Mesodermal cell (in vitro differentiated cells): ENCODE data around the gene HOXC10.

ENCODE experiments used
- H3K27ac ChIP-seq: 2 replicates; pipeline ENCODE4 v1.7.0; 2013; ENCODE audit warnings: mild to moderate bottlenecking, low read depth, low read length, moderate library complexity; ENCODE audit not compliant: severe bottlenecking
- H3K36me3 ChIP-seq: 2 replicates; pipeline ENCODE4 v1.7.1; 2013; ENCODE audit warnings: mild to moderate bottlenecking, low read length, moderate library complexity; ENCODE audit not compliant: control insufficient read depth, insufficient read depth
- H3K4me1 ChIP-seq: one replicate; pipeline ENCODE4 v1.7.1; 2013; ENCODE audit warnings: mild to moderate bottlenecking, low read length; ENCODE audit not compliant: insufficient read depth, control insufficient read depth, poor library complexity, severe bottlenecking
- H3K4me3 ChIP-seq: 2 replicates; pipeline ENCODE4 v1.7.0; 2013; ENCODE audit warnings: low read length, control low read depth, mild to moderate bottlenecking; ENCODE audit not compliant: insufficient read depth, poor library complexity, severe bottlenecking; ENCODE audit errors: extremely low read depth
- H3K9me3 ChIP-seq: 2 replicates; pipeline ENCODE4 v1.7.1; 2013; ENCODE audit warnings: mild to moderate bottlenecking, low read length, moderate library complexity; ENCODE audit not compliant: control insufficient read depth
- WGBS, 2 experiments: methylation state at CpG; one replicate each; pipeline ENCODE4 v1.1.5; 2013; ENCODE audit warnings: missing lambda C conversion rate in 2 of 2; ENCODE audit not compliant: insufficient coverage in 2 of 2; 5-methylcytosine and 5-hydroxymethylcytosine counted together

The HOXC10 gene

DNA sequence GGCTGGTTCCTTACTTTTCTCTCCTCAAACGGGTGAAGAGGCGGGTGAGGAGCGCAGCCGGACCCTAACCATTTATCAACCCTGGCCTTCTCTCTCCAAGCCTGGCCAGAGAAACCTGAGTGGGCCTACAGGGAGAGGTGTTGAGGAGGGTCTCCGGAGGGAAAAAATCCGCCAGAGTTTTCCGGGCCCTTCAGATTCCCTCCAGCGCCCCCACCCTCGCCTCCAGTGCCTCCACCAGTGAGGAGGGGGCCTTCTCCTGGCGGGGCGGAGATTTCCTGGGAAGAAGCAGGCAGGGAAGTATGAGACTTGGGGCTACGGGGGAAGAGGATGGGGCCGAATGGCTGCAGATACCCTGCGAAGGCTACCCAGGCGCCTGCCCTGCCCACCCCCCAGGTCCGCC lies 46.5 kb downstream of the HOXC10 start:
- Histone ChIP-seq H3K9me3 (no peaks in the 10 kb centered on the region), H3K4me1 (peaks cover 5% of the 10 kb centered on the region), H3K36me3 (no peaks in the 10 kb centered on the region), H3K27ac (peak overlapping the region; percentile 66), H3K4me3 (no peak overlapping the region)
- WGBS, 2 experiments, result 13 to 49% methylated on average over 2 to 7 of the region's 16 CpGs

DNA sequence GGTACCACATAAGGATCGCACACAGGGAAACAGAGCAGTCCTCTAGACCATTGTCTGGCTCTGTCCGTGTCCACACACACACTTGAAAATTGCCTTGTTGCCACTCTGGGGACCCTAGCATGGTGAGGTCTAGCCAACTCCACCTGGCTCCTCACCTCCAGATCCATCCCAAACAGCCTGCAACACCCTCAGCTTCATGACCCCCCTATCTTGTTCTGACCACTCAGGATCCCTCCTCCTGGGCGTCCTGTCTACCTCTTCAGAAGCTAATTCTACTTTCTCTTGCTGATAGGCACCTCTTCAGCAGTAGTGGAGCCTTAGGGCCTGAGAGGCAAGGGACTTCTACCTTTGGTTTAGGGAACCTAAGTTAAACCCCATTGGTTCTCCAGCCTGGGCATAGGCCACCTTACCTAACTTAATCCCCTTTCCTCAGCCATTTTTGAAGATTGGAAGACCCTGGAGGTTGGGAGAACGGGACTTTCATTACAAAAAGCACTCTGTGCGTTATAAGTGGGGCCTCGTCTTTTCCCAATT lies 47.2 kb downstream of the HOXC10 start:
- Histone ChIP-seq H3K4me3 (no peak overlapping the region), H3K4me1 (peaks cover 5% of the 10 kb centered on the region), H3K27ac (no peak overlapping the region), H3K36me3 (no peaks in the 10 kb centered on the region), H3K9me3 (no peaks in the 10 kb centered on the region)
- 44 to 50% methylated on average over 3 to 5 of the region's 6 CpGs for WGBS, 2 experiments

DNA sequence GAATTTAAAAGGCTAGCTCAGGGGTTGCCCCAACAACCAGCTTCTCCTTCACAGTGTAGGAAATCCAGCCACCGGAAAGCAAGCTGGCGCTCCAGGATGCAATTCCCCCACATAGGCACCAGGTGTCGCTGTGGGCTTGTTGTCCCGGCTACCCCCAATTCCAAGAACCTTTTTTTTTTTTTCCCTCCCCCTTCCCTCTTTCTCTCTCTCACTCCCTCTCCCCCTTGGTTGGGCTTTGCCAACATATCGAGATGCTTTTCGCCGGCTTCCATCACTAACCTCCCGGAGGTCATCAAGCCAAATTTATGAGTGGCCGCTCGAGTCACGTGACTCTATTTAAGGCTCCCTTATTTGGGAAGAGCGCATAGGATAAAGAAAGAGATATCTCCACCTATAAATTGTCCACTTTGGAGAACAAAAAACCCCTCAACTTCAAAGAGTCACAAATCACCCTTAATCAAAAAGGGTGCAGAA lies 47.7 kb downstream of the HOXC10 start, which contains the start of gene HOXC5:
HOXC5 (plus strand) TSS at position 424 of the 474 bp plus-strand sequence. CDS start 73 bp downstream, outside the sequence.
- H3K4me3 ChIP-seq, result peak within 1 kb of the TSS; percentile 5
- peak within 1 kb of the TSS; percentile 45 for H3K27ac ChIP-seq
- no peaks in the 10 kb centered on the region for H3K9me3 ChIP-seq
- 0% methylated on average over 2 to 4 of the region's 12 CpGs for WGBS, 2 experiments
- peaks cover 5% of the 10 kb centered on the region for H3K4me1 ChIP-seq
- H3K36me3 ChIP-seq, result no peaks in the 10 kb centered on the region

DNA sequence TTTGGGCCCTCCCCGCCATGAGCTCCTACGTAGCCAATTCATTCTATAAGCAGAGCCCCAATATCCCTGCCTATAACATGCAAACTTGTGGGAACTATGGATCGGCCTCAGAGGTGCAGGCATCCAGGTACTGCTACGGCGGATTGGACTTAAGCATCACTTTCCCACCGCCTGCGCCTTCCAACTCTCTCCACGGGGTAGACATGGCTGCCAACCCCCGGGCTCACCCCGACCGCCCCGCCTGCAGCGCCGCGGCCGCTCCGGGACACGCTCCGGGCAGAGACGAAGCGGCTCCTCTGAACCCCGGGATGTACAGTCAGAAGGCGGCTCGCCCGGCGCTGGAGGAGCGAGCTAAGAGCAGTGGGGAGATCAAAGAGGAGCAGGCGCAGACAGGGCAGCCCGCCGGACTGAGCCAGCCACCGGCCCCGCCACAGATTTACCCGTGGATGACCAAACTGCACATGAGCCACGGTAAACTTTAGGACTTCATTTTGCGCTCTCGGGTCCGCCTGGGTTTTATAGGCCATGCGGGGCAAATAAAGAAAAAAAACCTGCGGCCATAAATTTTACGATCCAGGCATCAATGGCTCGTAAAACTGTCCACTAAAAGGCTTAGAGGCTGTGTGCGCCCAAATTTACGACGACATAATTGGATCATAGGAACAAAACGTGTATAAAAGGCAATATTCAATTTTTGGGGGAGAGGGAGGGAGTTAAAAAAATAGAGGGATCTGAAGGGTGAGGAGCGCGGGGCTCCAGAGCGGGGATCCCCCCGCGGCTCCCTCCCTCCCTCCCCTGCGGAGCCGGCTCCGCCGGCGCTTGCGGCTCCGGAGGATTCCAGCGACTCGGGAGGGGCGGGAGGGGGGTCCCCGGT lies 48.4 kb downstream of the HOXC10 start:
- peak overlapping the region; percentile 5 for H3K4me3 ChIP-seq
- 3 to 5% methylated on average over 34 to 43 of the region's 61 CpGs for WGBS, 2 experiments
- H3K9me3 ChIP-seq, result no peaks in the 10 kb centered on the region
- no peaks in the 10 kb centered on the region for H3K36me3 ChIP-seq
- peaks cover 5% of the 10 kb centered on the region for H3K4me1 ChIP-seq
- H3K27ac ChIP-seq, result peak overlapping the region; percentile 45

DNA sequence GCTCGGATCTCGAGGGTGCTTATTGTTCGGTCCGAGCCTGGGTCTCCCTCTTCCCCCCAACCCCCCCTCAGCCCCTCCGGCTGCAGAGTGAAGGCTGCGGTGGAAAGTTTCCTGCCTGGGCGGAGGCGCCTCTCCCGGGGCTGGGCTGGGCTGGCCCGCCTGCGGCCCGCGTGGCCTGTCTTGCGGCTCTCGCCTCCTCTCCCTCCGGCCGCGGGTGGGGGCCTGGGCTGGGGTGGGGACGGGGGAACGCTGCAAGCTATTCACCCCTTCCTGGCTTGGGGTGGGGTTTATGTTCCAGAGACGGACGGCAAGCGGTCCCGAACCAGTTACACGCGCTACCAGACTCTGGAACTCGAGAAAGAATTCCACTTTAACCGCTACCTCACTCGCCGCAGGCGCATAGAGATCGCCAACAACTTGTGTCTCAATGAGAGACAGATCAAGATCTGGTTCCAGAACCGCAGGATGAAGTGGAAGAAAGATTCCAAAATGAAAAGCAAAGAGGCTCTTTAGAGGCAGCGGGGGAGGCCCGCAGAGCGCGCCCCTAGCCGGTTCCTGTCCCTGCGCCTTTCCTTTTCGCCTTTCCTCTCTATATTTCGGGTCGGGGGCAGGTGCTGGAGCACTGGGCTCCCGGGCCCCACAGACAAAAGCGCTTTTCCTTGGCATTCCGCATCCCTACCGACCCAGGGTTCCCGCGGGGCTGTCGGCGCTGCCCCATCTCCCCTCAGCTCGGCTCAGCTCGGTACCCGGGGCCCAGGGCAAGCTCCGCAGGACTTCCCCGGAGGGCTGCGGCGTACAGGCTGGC lies 49.2 kb downstream of the HOXC10 start:
- WGBS, 2 experiments, result 2 to 3% methylated on average over 30 to 42 of the region's 57 CpGs
- Histone ChIP-seq H3K4me3 (no peak overlapping the region), H3K36me3 (no peaks in the 10 kb centered on the region), H3K4me1 (peaks cover 5% of the 10 kb centered on the region), H3K9me3 (no peaks in the 10 kb centered on the region), H3K27ac (peak overlapping the region; percentile 5)

DNA sequence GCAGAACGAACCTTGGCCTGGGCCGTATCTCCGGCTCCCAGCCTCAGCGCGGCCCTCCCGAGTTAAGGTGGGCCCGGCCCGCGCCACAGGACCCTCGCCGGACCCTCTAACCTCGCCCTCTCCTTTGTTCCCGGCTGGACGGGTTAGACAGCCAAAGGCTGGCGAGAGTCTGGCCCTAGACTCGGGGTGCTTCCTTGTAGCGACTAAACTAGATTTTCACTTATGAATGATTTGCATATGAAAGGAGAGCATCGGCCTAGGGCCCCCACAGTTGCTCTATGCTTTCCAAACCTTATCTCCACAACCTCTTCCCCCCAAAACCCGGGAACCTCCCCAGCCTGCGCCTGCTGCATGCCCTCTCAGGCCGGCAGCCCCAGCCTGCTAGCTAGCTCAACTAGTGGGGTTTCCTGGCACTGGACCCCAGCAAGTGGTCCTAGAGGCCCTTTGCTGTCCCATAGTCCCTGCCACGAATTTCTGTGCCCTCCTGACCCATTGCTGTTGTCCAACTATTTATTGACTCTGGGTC lies 49.9 kb downstream of the HOXC10 start:
- Histone ChIP-seq H3K4me3 (no peak overlapping the region), H3K27ac (no peak overlapping the region), H3K36me3 (no peaks in the 10 kb centered on the region), H3K4me1 (peaks cover 5% of the 10 kb centered on the region), H3K9me3 (no peaks in the 10 kb centered on the region)
- 11 to 15% methylated on average over 18 of the region's 22 CpGs for WGBS, 2 experiments

DNA sequence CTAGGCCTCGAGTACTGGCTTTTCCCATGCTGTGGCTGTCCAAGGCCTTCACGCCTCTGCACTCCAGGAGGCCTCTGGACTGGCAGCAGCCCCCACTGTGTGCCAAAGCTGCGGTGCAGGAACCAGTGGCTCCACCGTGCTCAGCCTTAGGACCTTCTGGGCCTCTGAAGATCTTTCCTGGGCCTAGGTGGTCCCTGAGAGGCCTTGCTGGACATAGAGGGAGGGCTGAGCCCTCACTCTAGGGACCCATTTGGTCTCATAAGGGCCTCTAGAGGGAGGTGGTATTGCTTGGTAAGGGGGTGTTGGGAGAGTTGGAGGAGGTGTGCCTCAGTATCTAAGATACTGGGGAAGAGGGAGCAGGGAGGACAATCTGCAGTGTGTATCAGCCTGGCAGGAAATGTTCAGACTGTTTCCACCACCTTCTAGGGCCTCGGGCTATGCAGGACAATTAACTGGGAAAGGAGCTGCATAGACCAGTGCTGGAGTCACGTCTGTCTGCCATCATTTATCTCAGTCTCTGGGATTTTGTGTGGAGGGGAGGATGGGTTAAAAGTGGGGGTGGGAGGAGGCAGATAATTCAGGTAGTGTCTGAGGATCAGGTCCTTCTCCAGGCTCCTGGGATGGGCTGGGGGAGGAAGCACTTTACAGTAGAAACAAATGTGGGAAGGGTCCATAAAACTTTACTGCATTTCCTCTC lies 50.8 kb downstream of the HOXC10 start:
- WGBS, 2 experiments, result 31 to 38% methylated on average over 6 of the region's 6 CpGs
- H3K36me3 ChIP-seq, result no peaks in the 10 kb centered on the region
- peaks cover 5% of the 10 kb centered on the region for H3K4me1 ChIP-seq
- H3K4me3 ChIP-seq, result no peak overlapping the region
- H3K9me3 ChIP-seq, result no peaks in the 10 kb centered on the region
- H3K27ac ChIP-seq, result no peak overlapping the region

DNA sequence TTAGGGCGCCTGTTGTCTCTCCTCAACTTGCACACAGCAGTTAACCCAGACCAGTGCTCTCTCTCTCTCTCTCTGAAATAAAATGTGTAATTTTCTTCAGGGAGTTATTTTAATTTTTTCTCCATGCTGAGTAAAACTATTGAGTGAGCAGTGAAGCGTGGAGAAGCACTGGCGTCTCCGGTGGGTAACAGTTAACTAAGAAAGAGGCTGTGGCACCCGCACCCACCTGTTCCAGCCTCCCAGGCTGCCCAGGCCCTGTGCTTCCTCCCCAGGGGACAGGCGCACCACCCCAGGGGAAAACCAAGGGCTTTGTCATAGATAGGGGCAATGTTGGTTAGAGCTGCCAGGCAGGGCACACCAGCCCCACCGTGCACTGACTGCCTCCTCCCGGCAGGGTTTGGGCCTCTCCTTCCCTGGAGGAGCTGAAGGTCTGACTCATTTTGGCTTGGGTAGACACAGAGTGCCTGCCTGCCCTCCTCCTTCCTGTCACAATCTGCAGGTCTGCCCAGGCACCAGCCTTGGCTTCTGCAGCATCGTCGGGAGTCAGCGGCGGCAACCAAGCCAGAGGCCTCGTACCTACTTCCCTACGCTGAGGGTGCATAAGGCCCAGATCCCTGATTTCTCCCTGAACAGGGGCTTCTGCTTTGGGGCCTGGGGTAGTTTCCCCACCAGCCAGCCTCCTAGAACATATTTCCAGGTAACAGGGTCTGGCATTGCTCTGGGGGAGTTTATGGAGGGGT lies 51.8 kb downstream of the HOXC10 start:
- H3K27ac ChIP-seq, result no peak overlapping the region
- peaks cover 3% of the 10 kb centered on the region for H3K4me1 ChIP-seq
- H3K36me3 ChIP-seq, result no peaks in the 10 kb centered on the region
- no peak overlapping the region for H3K4me3 ChIP-seq
- no peaks in the 10 kb centered on the region for H3K9me3 ChIP-seq
- WGBS, 2 experiments, result 29 to 32% methylated on average over 11 of the region's 14 CpGs

DNA sequence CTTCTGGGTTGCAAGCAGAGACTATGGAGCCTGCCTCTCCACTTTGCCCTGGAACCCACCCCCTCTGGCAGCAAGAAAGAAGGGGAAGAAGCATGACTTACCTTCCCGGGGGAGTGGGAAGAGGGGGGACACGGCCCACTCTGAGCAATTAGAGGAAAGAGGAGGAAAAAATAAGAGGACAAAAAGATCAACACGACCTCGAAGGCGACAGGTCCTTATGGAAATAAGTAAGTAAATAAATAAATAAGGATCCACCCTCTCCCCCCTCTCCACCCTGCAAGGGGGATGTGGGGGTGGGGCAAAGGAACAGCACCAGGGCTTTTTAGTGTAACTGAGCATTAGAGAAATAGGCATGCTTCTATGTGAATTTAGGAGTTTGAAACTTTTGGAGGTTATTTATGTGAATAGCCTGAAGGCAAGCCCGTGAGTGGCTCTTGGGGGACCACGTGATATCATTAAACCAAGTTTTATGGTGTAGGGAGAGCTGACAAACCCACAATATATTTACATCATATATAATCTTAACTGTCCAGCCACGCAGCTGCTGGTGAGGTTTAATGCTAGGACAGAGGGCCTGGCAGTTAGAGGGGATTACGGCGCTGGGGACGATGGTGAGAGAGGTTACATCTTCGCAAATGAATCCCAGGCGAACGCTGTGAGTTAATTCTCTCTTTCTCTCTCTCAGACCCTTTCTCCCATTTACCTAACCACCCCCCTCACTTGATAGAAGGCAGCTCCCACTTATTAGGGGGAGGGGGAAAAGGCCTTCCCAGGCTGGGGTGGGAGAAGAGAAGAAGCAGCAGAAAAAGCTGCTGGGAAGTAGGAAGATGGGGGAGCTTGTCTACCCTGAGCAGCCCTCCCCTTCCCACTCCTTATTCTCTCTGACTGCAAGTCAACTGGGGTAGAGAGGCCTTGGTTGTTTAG lies 52.7 kb downstream of the HOXC10 start:
- Histone ChIP-seq H3K4me1 (peaks cover 3% of the 10 kb centered on the region), H3K36me3 (no peaks in the 10 kb centered on the region), H3K4me3 (no peak overlapping the region), H3K27ac (peak overlapping the region; percentile 23), H3K9me3 (no peaks in the 10 kb centered on the region)
- 25% methylated on average over 2 of the region's 14 CpGs; no CpG with 5 or more reads in 1 of the 2 experiments for WGBS, 2 experiments
